Epithelial cell of esophagus (primary cell): ENCODE measurements around the gene YDJC.
"Not testable (repeated sequence)": the region's sequence is repeated elsewhere in the genome, so short reads cannot be mapped to it uniquely, and the experiment has no call there.

ENCODE experiments used
- DNase-seq: peaks from one replicate; pipeline ENCODE4 v3.0.0; 2010; ENCODE audit warnings: low read depth
- H3K4me3 ChIP-seq: 2 replicates; pipeline ENCODE4 v1.5.1; 2011; ENCODE audit warnings: mild to moderate bottlenecking, low read length, control low read depth
- TF ChIP-seq, protein P1 (sequence below): IDR thresholded peaks from 2 replicates; pipeline ENCODE4 v1.5.1; 2011; ENCODE audit warnings: low read depth, mild to moderate bottlenecking, low read length, control low read depth, inconsistent platforms; ENCODE audit not compliant: insufficient read depth; ENCODE audit errors: missing control alignments

The YDJC gene

DNA sequence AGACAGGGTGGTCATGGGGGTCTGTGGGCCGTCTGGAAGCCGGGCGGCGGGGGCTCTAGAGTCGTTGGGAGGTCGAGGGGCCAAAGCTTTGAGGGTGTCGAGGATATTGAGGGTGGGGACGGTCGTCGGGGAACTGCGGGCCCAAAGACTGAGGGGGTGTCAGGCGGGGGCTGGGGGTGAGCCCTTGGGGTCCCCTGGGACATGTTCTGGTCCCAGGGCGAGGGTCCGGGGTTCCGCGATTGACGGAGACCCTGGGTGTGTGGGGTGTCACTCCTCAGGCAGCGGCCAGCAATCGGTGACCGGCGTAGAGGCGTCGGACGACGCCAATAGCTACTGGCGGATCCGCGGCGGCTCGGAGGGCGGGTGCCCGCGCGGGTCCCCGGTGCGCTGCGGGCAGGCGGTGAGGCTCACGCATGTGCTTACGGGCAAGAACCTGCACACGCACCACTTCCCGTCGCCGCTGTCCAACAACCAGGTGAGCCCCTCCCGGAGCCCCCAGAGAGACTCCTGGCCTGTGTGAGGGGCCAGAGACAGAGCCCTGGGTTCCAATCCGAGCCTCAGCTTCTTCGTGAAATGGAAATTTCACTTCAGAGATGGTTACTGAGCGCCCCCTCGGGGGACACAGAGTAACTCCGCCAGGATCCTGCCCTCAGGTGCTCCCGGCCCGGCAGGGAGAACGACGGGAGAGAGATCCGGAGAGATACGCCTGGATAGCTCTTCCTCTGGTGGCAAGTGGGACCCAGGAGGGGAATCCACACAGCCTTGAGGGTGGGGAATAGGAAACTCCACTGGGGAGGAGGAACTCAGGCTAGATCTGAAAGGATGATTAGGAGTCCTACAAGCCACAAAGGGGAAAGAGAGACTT is 13.0 kb upstream of the YDJC start:
- DNase-seq, result peak; percentile 67
- TF ChIP-seq, protein P1, sequence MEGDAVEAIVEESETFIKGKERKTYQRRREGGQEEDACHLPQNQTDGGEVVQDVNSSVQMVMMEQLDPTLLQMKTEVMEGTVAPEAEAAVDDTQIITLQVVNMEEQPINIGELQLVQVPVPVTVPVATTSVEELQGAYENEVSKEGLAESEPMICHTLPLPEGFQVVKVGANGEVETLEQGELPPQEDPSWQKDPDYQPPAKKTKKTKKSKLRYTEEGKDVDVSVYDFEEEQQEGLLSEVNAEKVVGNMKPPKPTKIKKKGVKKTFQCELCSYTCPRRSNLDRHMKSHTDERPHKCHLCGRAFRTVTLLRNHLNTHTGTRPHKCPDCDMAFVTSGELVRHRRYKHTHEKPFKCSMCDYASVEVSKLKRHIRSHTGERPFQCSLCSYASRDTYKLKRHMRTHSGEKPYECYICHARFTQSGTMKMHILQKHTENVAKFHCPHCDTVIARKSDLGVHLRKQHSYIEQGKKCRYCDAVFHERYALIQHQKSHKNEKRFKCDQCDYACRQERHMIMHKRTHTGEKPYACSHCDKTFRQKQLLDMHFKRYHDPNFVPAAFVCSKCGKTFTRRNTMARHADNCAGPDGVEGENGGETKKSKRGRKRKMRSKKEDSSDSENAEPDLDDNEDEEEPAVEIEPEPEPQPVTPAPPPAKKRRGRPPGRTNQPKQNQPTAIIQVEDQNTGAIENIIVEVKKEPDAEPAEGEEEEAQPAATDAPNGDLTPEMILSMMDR, result peak; percentile 64
- H3K4me3 ChIP-seq, result peak overlapping the region; percentile 66

DNA sequence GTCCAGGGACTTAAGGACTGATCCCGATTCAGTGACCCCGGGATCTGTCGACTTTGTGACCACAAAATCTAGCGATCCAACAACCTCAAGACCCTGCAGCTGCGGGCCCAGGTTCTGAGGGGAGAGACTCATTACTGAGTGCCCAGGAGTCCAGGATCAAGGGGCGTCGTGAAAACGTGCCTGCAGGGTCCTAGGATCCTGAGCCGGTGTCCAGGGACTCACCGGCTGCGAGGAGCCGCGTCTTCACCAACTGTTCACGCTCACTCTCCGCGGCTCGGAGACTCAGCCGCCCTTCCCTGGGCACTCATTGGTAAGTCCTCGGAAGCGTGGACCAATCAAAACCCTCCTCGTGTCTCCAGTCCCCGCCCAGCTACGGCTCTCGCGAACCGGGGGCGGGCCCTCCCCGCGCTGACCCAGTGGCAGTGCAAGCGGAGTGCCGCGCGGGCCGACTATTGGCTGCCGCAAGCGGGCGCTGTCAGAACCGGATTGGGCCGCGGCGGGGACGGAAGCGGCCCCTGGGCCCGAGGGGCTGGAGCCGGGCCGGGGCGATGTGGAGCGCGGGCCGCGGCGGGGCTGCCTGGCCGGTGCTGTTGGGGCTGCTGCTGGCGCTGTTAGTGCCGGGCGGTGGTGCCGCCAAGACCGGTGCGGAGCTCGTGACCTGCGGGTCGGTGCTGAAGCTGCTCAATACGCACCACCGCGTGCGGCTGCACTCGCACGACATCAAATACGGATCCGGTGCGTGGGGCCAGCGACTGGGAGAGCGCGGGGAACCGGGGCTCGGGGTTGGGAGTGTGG is 12.2 kb upstream of the YDJC start, which contains the start of gene SDF2L1:
Gene SDF2L1, plus strand, starts transcription at position 514 of the 795 bp plus-strand sequence. Its CDS starts 35 bp downstream, at position 549.
- peak within 1 kb of the TSS; percentile 66 for H3K4me3 ChIP-seq
- TF ChIP-seq, protein P1, result no peak
- peak; percentile 100 for DNase-seq

DNA sequence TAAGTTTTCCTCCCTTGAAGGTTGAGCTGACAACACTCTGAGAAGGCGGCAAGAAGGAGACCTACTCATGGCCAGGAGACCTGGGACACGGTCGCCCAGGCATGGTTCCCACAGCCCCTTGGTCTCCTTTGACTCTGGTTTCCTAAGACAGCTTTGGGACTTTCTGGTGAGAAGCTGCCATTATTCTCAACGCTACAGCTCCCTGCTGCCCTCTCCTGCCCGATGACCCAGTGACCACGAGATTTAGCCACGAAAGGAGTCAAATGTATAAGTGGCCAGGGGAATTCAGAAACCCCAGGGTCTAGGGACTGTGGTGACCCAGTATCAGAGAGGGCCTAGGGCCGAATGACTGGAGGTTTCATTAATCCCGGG is 11.6 kb upstream of the YDJC start:
- peak; percentile 39 for DNase-seq
- H3K4me3 ChIP-seq, result peak overlapping the region; percentile 53

DNA sequence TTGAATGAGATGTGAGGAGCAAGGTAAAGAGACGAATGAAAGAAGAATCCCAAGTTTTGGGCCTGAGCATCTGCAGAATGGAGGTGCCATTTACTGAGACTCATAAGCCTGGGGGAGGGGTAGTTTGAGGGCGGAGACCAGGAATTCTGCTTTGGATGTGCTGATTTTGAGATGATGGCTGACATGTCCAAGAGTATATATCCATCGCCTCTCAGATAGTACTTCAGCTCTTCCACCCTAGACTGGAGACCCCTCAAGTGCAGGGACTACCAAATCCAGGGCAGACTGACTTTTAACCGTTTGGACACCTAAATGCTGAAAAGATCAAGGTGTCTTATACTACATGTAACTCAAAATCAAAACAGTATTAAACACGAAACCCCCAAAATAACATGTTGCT is 11.0 kb upstream of the YDJC start:
- TF ChIP-seq, protein P1, result no peak
- no peak overlapping the region for H3K4me3 ChIP-seq
- DNase-seq, result no peak

More for the DNA sequence above, 11.6 kb upstream of the YDJC start:
- TF ChIP-seq, protein P1, result peak; percentile 21

DNA sequence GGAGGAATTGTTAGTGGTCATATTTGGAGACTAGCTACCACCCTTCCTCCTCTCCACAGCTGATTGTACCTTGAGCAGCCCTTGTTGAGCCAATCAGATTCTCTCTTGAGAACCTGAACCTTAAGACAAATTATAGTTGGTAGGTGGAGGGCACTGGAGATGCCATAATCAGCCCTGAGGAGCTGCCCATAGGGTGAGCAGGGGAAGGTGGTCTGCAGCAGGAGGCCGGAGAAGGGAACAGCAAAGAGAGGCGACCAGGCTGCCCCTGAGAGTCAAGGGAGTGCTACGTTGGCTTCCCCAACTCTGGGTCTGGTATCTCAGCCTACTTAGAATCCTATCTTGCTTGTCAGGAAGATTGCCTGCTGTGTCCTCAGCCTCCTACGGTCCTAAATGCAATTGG is 9.5 kb upstream of the YDJC start:
- DNase-seq, result no peak
- TF ChIP-seq, protein P1, result no peak
- no peak overlapping the region for H3K4me3 ChIP-seq

DNA sequence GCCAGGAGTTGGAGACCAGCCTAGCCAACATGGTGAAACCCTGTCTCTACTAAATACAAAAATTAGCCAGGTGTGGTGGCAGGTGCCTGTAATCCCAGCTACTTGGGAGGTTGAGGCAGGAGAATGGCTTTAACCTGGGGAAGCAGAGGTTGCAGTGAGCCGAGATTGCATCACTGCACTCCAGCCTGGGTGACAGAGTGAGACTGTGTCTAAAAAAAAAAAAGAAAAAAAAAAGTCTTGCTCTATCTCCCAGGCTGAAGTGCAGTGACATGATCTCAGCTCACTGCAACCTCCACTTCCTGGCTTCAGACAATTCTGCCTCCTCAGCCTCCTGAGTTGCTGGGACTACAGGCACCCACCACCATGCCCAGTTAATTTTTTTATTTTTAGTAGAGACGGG is 7.6 kb upstream of the YDJC start:
- H3K4me3 ChIP-seq, DNase-seq: not testable (repeated sequence)

DNA sequence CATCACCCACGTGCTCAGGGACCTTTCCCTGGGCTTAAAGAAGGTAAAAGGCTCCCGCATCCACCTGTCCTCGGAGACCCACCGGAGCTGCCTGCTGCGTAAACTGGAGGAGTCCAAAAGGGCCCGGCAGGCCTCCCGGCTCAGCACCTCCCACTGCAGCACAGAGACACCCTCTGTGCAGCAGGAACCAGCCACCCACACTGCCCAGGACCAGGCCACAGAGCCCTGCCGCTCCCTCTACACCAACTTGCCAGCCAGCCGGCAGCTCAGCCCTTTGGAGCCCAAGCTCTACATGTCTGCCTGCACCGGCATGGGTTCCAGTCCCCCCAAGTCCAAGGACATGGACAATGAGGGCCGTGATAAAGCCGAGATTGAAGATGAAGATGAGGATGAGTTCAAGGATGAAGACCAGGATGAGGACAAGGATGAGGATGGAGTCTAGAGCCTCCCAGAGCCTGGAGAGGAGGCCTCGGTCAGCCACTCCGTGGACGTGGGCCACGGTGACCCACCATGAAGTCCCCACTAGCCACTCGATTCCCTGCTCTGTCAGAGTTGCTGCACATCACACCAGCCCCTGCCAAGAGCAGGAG is 6.9 kb upstream of the YDJC start:
- TF ChIP-seq, protein P1, result no peak
- no peak for DNase-seq
- H3K4me3 ChIP-seq, result no peak overlapping the region
